ENCODE measurements around the gene MGRN1.

The MGRN1 gene

DNA sequence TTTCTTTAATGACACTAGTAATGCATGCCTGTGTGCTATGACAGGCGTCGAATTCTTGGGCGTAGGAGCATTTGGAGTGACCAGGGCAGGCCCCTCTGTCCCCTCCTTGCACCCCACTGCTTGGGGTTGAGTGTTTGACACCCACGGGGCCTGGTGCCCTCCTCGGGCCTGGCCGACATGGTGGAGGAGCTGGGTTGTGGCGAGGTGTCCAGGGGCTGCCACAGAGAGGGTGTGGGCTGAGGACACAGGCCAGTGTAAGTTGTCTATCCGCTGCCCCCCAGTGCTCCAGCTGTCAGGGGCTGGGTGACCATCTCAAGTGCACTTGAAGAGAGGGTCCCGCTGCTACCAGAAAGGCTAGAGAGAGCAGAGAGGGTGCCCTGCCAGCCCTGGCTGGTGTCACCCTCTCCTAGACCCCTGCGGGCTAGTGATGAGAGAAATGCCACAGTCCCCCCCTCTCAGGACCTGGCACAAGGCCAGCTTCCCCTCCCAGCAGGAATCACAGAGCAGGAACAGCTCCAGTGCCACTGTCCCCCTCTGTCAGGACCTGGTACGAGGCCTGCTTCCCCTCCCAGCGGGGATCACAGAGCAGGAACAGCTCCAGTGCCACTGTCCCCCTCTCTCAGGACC lies 30.5 kb downstream of the MGRN1 start:
- DNase-seq, result no peak

DNA sequence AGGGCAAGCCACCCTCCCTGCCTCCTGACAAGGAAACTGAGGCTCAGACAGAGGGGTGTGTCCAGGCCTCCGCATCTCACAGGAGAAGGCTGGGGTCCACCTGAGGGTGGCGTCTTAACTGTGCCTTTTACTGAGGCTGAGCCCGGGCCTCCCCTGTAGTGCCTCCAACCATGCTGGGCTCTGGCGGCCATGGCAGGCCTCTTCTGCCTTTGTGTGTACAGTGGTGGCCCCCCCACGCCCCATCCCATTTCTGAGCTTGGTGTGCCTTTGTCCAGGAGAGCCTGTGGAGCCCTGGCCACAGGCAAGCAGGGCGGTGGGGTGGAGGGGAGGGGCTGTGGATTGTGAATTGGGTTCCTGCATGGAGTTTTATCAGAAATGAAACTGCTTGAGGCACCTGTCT lies 31.2 kb downstream of the MGRN1 start:
- DNase-seq, result no peak

DNA sequence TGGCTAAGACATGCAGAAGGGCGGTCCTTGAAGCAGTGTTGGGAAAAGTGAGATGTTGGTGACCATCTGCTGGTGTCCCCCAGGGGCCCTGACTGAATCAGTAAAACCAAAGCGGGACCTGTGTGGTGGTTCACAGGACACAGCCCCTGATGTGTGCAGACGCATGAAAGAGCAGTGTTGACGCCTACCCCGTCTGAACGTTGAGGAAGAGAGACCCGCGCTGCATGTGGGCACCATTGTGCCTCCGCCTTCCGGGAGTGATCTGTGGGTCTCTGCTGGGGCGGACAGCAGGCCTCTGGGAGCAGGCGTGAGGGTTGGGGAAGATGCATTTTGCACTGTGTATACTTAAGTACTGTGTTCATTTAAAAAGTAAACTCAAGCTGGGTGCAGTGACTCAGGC lies 31.6 kb downstream of the MGRN1 start:
- no peak for DNase-seq

DNA sequence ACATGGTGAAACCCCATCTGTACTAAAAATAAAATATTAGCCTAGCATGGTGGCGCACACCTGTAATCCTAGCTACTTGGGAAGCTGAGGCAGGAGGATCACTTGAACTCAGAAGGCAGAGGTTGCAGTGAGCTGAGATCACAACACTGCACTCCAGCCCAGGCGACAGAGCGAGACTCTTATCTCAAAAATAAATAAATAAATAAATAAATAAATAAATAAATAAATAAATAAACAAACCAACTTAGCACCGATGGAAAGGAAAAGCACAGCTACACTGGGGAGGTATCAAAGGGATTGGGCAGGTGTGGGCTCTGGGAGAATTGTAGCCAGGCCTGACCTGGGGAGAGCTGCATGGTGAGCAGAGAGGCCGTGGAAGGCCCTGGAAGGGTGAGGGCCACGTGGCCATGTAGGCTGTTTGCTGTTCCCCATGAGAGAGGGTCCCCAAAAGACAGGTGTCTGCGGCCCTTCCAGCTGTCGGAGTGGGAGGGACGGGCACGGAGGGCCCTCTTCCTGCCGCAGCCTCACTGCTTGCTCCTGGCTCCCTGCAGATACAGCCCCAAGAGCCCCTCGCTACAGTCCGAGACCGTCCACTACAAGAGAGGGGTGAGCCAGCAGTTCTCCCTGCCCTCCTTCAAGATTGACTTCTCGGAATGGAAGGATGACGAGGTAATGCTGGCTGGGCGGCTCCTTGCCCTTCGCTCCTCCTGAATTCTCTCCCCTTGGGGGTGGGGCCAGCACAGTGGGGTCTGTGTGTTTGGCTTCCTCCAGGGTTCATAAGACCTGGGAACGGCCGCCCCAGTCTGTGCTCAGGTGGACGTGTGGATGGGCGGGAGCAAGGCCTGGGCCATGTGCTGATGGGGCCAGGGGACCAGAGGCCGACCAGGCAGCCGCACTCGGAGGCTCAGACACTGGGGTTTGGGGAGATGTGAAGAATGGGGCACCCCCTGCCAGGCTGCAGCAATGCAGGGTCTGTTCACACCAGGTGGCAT lies 32.4 kb downstream of the MGRN1 start:
- DNase-seq, result no peak

DNA sequence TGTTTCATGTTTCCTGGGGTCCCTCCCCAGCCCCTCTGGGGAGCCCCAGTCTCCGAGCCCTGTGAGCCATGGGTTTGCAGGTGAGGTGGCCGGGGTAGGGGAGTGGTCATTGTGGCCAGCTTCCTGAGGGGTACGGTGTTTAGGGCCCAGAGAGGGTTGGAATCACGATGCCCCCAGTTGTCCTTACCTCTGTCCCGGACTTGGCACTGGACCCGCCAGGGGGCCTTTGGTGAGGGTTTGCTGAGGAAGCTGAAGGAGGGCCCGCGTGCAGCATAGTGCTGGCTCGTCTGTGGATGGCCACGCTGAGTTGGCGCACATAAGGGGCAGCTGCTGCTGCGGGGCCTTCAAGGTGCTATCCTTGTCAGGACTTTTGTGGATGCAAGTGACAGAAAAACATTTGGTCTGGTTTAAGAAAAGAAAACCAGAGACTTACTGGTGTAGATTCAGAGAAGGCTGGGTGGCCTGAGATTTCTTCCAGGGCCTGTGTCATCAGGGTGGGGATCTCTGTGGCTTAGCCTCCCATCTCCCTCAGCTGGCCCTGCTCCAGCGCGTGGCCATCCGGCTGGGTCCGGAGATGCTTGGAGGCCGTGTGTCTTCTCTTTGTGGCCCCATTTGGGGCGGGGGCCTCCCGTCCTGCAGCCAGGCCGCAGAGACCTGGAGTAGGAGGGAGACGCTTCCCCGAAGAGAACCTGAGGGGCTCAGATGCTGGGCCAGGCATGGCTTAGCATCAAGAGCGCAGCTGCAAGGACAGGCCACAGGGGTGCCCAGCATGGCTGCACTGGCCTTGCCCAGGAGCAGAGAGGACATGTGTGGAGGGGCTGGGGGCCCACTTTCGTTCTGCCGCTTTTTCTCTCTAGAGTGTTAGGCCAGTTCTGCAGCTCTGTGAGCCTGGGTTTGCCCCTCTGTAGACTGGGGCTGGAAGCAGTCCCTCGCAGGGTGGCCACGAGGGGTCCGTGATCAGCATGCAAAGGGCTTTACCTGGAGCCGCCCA lies 35.0 kb downstream of the MGRN1 start:
- DNase-seq, result no peak

DNA sequence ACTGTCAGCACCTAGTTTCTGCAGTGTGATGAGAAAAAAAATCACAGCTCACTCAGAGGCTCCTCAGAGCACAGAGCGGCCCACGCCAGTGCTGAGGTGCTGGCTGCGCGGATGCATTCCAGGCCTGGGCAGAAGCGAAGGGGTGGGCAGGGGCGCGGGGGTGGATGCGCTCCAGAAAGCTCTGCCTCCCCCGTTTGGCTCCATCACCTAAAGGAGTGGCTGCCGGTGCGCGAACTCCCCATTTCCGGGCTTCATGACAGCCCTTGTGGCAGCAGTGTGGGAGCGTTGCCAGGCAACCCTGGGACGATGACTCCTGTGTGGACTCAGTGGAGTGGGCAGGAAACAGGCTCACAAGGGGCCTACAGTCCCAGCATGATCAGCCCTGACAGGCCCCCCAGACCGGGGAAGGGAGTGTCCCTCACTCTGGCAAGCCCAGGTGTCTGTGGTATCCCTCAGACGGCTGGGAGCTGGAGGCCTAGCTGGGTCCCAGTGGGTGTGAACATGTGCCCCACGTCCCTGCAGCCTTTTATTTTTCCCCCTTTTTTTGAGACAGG lies 35.9 kb downstream of the MGRN1 start:
- no peak for DNase-seq

DNA sequence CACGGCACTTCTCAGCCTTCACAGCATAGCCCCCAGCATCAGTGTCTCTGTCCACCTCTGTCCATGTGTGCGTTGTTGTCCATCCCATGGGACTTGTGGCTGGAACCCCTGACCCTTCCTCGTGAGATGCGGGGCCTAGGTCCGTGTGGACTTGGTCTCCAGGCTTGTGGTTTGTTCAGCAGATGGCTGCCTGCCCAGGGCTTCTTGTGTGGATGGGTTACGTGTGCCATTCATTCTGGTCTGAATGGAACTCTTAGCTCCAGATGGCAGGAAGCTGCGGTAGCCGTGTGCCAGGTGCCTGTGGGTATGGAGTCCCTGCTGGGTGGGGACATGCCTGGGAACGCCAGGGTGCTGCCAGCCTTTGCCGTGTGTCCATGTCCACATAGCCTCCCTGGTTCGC lies 37.0 kb downstream of the MGRN1 start:
- no peak for DNase-seq

DNA sequence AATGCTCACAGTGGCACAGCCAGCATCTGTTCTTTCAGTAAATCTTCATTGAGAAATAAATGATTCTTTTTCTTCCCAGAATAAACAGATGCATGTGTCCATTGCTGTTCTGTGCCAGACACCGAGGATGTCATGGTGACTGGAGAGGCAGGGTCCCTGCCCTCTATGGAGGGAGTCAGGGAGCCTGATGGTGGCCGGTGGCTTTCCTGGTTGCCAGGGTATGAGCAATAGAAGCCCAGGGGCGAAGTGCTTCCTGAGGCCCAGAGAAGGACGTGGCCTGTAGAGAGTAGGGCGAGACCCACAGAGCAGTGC lies 38.8 kb downstream of the MGRN1 start:
- no peak for DNase-seq

DNA sequence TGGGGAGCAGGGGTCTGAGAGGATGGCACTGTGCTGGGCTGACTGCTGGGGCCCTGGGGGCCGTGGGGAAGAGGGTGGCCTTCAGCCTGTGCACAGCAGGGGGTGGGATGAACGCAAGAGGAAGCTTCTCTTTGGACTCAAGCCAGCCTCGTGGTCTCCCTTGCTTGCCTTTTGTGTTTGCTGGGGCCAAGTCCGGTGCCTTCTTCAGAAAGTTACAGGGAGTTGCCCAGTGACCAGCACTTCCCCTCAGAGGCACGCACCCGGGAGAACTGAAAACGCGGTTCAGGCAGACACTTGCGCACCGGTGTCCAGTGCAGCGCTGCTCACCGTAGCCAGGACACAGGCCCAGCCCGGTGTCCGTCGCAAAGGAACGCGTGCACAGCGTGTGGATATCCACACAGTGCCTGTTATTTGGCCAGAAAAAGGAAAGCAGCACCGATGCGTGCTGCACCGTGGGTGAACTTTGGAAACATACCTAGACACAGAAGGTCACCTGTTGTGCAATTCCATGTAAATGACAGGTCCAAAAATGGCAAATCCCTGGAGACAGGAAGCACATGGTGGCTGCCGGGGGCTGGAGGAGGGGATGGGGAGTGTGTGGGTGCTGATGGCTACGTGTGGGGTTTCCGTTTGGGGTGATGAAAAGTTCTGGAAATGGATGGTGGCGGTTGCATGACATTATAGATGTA lies 39.3 kb downstream of the MGRN1 start:
- no peak for DNase-seq

DNA sequence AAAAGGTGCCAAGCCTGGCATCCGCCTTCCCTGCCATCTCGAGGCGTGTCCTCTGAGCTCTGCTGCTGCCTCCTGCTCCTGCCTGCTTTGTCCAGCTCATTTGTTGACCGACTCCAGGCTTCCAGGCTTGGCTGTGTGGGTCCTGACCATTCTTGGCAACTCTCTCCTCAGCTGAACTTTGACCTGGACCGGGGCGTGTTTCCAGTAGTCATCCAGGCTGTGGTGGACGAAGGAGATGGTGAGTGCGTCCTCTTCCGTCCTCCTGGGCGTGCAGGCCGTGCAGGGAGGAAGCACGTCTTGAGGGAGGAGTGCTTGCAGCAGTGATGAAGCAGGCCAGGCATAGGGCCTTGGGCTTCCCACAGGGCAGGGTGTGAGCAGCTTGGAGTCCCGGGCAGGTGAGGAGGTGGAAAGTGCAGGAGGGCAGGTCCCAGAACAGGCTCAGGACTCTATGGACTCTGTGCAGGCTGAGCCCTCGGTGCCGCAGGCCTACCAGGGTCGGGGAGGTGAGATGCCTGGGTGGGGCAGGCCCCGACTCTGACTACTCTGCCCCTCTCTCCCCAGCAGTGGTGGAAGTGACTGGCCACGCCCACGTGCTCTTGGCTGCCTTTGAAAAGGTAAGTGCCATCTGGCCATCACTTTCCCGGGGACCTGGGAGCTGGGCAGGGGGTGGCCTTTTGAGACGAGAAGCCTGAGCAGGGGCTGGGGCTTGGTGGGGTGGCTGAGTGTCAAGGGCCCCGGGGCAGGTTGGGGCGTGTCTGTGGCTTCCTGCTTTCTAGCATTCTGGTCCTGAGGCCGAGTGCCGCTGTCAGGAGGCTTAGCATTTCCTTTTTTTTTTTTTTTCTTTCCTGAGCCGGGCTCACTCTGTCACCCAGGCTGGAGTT lies 40.2 kb downstream of the MGRN1 start:
- DNase-seq, result no peak

DNA sequence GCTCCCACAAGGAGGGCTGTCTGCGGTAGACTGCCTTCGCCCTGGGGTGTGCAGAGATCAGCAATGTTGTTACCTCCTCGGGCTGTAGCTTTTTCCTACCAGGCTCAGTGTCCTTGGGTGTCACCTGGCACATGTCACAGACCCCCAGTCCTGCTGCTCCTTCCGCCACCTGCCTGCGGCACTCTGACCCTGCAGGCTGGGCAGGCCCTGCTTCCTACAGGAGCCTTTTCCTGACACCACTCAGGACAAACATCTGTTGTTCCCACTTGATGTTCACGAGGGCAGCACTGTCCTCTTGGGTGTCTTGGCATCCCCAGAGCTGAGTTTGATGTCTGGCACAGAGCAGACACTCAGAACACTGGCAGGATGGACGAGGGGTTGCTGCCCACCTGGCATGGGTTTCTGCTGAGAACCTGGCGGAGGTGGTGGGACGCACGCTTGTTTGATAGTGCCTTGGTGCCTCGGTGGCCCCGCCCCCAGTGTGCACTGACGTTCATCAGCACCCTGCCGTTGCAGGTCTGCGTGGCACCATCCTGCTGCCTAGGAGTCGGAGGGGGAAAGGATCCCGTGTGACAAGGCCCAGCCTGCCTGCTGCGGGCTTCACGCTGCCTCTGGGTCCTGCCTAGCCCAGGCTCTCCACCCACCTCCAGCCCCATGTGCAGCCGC lies 42.0 kb downstream of the MGRN1 start:
- no peak for DNase-seq

DNA sequence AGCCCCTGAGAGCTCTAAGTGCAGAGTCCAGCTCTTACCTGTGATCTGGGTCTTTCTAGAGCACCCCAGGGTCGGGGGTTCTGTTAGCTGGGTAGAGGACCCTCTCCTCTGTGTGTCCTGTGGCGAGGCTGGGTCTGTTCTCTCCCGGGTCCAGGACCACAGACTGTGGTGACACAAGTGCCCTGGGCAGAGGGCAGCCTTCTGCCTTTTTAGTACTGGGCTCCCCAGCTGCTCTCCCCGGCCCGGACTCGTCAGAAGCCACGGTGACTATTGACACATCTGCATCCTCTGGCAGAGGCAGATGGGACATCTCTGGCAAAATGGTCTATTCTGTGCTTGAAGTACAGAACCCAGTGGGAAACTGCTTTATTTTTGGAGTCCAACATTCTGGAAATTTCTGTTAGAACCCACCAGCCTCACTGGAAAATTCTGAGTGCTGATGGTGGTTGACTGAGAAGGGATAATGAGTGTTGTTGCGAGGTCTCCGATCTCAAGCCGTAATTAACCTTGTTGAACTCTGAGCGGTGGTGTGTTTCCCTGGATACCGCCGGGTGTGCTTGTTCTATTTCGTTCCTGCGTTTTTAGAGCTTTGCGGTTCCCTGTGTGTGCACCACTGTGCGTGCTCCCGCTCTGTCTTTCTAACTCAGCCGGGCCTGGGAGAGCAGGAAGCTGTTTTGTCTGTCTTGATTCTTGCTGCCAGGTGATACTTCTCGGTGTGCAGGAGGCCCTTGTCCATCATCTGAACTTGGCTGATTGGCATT lies 42.8 kb downstream of the MGRN1 start:
- no peak for DNase-seq

DNA sequence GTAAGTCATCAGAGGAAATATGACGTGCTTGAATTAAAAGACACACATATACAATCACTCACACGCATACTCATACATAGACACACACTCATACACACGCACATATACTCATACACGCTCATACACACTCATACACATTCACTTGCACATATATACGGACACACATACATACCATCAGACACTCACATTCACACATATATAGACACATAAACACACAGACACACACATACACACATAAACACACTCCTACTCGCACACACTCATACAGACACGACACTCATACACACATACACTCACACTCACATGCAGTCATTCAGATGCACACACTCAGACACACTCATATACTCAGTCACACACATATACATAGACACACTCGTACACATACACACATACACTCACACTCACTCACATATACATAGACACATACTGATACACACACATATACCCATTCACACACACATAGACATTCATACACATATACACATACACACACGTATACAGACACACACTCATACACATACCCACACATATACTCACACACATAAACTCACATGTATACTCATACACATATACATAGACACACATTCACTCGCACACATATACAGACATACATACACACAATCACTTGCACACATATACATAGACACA lies 43.8 kb downstream of the MGRN1 start:
- DNase-seq, result no peak

DNA sequence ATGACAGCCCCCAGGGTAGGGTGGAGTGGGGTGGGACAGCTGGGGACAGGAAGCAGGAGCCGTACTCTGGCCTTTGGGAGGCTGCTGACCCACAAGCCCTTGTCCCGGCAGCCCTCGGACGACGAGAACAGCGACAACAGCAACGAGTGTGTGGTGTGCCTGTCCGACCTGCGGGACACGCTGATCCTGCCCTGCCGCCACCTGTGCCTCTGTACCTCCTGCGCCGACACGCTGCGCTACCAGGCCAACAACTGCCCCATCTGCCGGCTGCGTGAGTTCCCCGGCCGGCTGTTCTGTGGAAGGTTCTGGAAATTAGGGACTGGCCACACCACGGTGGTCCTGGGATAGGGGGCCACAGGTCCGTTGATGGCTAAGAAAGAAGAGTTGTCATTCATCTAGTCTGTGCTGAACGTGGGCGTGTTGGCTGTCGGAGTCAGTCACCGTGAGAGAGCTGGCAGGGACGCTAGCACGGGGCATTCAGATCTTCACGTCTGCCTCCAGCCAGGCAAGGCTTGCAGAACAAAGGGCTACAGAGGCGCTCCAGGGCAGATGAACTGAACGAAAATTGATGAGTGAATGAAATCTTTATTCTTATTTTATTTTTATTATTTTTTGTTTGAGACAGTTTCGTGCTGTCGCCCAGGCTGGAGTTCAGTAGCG lies 48.9 kb downstream of the MGRN1 start:
- DNase-seq, result no peak

DNA sequence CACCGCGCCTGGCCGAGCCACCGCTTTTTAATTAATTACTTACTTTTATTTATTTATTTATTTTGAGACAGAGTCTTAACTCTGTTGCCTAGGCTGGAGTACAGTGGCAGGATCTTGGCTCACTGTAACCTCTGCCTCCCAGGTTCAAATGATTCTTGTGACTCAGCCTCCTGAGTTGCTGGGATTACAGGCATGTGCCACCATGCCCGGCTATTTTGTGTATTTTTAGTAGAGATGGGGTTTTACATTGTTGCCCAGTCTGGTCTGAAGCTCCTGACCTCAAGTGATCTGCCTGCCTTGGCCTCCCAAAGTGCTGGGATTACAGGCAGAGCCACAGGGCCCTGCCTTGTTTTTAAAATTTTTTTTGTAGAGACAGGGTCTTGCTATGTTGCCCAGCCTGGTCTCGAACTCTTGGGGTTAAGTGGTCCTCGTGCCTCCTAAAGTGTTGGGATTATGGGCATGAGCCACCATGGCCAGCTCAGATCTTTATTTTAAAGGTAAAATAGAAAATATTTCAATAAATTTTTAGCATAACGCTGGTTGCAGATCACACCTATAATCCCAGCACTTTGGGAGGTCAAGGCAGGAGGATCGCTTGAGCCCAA lies 50.4 kb downstream of the MGRN1 start:
- DNase-seq, result no peak

DNA sequence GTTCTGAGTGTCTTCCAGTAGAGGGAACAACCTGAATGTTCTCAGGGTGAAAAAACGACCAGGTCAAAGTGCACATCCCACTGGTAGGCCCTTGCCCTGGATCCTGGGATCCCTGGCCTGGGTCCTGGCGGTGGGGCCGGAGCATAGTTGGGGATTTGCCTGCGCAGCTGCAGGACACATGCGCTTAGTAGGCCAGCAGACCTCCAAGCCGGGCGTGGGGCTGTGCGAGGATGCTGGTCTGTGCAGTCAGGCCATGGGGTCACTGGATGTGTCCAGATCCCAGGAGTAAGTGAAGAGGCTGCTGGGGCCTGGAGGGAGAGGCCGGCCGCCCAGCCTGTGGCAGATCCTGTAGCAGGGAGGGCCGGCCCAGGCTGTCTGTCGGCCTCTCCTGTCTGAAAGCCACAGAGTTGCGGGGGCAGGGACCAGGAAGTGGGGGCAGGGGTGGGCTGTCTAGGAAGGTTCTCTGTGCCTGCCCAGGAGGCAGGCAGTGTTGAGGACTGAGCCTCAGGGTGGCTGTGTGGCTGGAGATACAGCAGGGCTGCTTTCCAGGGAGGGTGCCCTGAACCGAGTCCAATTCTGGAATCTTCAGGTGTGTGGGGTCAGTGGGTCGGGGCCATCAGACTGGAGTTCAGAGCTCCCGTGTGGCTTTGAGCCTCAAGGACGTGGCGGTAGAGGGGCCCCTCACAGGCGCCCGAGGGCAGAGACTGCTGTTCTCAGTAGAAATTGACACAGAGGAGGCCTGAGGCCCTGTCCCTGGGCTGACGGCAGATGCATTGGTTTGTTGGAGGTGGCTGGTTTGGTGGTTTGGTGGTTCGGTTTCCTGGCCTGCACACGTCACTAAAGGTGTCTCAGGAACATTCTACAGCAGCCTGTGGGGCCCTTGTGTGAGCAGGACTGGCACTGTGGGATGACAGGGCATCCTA lies 51.5 kb downstream of the MGRN1 start:
- no peak for DNase-seq

DNA sequence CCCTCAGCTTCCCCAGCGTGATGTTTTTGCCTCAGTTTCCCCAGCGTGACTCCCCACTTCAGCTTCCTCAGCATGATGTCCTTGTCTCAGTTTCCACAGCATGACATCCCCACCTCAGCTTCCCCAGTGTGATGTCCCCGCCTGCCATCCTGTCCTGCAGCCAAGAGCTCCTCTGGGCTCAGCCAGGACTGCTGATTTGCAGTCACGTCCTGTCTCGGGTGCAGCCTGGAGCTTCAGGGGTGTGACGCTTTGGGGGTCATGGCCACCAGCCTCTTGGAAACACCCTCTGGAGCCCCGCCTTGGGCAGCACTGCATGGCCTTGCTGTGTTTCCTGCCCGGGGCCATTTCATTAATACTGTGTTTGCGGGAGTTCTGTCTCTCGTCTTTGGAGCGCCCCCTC lies 52.2 kb downstream of the MGRN1 start:
- no peak for DNase-seq

Data from NCI-H1105 treated with DMSO at 0.1 percent for 48 hours (cell line).